Activated CD8-positive, alpha-beta memory T cell treated with anti-CD3 and anti-CD28 coated beads, Interleukin-2, amount 50 U/mL, for 4 hours (primary cell): ENCODE measurements around the gene ITGA2.

Experiments
- DNase-seq: peaks from one replicate; pipeline ENCODE4 v3.0.0-alpha.2; 2020

The ITGA2 gene

DNA sequence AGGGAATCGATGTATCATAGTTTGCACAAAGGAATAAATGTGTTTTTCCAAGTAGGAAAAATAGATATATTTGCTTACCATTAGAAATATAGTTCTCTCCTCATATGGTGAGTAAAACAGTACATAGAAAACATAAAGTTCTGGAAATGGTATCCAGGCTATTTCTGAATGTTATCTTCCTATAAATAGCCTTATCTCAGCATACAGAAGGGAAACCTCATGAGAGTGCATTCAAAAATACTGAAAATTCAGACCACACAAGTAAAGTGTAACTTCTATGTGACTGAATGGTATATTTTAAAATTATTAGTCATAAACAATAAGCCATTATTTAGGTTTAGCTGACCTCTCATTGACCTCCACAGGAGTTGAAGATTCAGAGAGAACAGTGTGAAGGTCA, 76.9 kb downstream of the ITGA2 start:
- no peak for DNase-seq

GRCh38 chr5:53067641-53068040, 78.5 kb downstream of the ITGA2 start:
- DNase-seq, result no peak

GRCh38 chr5:53068291-53068836, 79.2 kb downstream of the ITGA2 start:
- DNase-seq, result no peak

DNA sequence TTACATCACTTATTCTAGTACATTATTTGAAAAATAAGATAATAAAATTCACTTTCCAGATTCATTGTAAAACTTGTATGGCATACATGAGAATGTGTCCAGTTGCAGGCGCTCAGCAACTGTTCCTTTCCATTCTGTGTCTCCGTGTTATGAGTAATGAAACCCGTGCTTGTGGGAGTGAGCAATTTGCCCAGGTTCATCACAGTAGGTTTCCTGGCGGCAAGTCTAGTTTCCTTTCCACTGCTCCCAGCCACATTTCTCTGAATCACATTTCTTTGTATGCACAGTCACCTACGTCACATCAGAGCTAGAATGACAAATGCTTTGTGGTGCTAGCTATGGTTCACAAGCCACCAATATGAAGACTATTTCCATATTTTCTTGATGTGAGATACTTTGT, 80.5 kb downstream of the ITGA2 start:
- DNase-seq, result no peak

- DNase-seq, result no peak
Measured at GRCh38 chr5:53071298-53071697, 82.1 kb downstream of the ITGA2 start.

GRCh38 chr5:53071738-53072137, 82.6 kb downstream of the ITGA2 start:
- no peak for DNase-seq

DNA sequence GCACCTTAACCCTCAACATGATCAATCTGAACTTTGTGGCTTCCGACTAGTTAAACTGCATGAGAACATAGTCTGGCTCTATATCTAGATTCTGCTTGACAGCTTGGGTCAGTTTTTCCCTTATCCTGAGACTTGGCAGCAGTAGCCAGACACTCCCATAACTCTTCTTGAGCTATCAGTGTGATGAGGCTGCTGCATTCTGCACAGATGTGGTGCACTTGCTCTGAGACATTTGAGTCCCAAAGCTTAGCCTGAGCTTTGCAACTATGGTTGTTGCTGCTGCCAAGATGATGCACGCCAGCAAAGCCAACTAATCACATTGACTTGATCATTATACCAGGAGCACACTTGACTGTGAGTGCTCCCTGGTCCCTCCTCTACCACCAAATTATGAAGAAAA, 84.2 kb downstream of the ITGA2 start:
- no peak for DNase-seq

GRCh38 chr5:53076014-53076583, 86.9 kb downstream of the ITGA2 start:
- no peak for DNase-seq

GRCh38 chr5:53080271-53080670, 91.1 kb downstream of the ITGA2 start:
- no peak for DNase-seq

DNA sequence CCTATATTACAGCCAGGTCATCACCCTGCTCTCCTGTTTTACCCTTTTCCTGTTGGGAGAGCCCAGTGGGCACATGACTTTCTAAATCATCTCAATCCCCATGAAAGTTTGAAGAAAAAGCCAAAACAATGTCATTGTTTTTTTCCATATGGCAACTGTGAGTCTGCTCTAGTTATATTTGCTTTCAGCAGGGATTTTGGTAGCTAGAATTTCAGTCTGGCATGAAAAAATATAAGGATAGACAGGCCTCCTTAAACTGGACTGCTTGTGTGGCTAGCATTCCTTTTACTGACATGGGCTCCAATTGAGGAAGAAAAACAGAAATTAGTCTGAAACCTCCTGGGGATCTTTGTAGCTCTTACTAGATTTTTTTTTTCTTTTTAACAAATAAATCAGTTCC, 94.8 kb downstream of the ITGA2 start:
- DNase-seq, result no peak

GRCh38 chr5:53084546-53085255, 95.5 kb downstream of the ITGA2 start:
- no peak for DNase-seq

DNA sequence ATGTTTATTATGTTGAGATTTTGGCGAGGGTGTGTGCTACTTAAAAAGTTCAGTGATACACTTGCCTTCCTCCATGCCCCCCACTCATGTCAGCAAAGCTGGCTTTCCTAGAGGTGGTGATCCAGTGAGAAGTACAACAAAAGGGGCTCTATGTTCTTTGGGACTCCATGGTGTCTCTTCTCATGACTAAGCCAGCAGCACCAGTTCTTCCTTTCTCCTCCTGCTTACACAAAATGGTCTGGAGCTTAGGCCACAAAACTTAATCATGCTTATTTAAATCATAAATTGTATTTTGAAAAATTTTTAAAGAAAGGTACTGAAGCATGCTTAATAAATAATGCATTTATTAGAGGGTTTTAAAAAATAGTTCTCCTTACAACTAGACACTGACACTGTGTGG, 98.0 kb downstream of the ITGA2 start:
- DNase-seq, result no peak

DNA sequence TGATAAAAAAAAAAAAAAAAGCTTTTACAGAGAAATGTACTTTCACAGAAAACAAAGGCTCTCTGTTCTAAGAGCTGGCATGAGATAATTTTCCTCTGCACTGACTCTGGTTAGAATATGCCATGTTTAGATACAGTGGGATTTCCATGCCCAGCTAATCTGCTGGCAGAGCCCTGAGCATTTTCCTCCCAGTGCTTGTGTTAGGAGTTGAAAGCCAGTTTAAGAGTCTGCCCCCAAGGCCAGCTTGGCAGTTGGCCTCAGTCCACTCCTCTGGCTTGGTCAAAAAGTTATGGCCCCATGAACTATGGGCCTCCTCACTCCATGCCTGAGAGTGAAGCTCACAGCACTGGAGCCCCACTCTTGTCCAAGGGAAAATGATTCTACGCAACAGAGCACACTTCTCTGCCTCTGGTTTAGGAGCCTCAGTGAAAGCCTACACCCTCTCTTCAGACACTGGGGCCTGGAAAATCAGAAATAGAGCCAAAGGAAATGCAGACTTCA, 98.5 kb downstream of the ITGA2 start:
- no peak for DNase-seq

DNA sequence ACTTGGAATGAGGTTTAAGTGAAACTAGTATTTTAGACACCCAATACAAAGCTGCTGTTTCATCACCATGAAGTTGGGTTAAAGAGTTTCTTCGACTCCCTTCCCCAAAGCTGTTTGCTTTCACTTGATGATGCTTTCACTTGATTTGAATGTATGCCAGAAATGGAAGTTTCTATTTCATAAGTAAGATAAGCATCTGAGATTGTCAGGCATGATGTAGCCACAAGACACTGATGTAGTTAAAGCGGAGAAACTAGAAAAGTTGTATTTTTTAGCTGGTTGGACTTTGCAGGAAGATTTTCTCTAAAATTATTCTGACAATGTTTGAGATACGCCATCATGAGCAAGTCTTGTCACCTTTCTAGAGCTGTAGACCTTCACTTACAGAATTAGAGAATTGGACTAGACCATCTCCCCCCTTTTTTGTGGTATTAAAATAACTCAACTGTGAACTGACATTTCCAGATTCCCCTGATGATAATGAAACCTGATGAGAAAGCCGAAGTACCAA, 100.4 kb downstream of the ITGA2 start:
- DNase-seq, result no peak

DNA sequence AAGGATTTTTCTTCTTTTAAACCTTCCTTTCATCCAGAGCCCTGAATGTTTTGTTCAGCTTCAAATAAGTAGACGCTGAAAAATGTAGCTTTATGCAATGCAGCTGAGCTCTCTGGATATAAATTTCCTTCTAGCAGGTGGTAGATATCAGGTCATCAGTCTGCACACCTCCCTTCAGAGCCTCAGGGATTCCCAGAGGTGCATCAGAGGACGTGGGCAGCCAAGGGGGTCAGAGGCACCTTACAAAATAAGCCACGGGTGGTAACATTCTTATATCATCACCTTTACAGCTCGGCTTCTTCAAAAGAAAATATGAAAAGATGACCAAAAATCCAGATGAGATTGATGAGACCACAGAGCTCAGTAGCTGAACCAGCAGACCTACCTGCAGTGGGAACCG, 101.1 kb downstream of the ITGA2 start:
- DNase-seq, result no peak

DNA sequence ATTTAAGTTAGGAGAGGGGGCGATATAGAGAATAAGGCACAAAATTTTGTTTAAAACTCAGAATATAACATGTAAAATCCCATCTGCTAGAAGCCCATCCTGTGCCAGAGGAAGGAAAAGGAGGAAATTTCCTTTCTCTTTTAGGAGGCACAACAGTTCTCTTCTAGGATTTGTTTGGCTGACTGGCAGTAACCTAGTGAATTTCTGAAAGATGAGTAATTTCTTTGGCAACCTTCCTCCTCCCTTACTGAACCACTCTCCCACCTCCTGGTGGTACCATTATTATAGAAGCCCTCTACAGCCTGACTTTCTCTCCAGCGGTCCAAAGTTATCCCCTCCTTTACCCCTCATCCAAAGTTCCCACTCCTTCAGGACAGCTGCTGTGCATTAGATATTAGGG, 102.1 kb downstream of the ITGA2 start:
- DNase-seq, result no peak

- no peak for DNase-seq
Measured at GRCh38 chr5:53092242-53092641, 103.1 kb downstream of the ITGA2 start.

GRCh38 chr5:53095217-53095616, 106.1 kb downstream of the ITGA2 start:
- no peak for DNase-seq

DNA sequence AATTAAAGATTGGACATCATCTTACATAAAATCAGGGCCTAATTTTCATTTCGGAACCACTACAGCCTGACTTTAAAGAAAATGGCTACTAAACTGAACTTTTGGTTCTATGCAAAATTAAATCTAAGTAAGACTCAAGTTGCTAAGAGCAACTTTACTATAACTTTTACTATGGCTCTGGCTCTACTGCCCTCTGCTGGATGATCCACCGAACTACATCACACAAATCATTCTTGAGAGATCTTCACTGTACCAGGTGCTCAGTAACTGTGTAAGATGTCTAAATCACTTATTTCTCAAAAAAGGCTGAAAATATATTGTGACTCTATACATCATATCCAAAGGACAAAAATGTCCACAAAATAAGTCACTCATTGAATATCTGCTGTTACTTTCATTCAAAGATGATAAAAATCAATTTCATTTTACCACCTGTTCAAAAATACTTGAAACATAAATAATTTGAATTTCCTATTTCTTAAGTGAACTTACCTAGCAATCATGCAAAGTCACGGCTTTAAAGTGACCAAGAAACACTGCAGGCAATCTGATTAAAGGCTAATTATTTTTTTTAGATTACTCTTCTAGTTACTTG, 106.9 kb downstream of the ITGA2 start:
- peak; percentile 66 for DNase-seq

DNA sequence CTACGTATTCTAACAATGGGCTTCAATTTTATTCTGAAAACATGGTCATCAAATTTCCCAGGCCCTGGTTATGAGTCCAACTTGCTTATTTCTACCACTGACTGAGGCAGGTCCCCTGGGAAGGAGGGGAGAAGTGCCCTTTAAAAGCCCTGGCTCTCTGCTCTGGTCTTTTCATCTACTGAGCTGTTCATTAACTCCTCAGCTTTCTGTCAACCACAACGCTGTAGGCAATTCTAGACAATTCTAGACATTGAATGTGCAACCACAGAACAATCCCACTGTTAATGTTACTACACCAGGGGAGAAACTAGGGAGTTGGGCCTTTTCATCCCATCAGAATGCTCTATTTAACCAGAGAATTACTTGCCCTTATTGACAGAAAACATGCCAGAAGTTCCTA, 110.4 kb downstream of the ITGA2 start:
- no peak for DNase-seq

- DNase-seq, result no peak
Measured at GRCh38 chr5:53100606-53101005, 111.5 kb downstream of the ITGA2 start.

- no peak for DNase-seq
Measured at GRCh38 chr5:53105611-53106300, 116.6 kb downstream of the ITGA2 start.

GRCh38 chr5:53109056-53109442, 119.9 kb downstream of the ITGA2 start:
- no peak for DNase-seq
